Choroid plexus epithelial cell (primary cell): ENCODE measurements around the gene LITAF.

Source experiments
- DNase-seq: peaks from one replicate; pipeline ENCODE4 v3.0.0-alpha.2; 2010; ENCODE audit warnings: low read depth
- H3K4me3 ChIP-seq: 2 replicates; pipeline ENCODE4 v1.5.1; 2011; ENCODE audit warnings: low read depth, mild to moderate bottlenecking, control low read depth, low read length, moderate library complexity
- CTCF ChIP-seq: conservative IDR thresholded peaks from 2 replicates; pipeline ENCODE4 v1.5.1; 2011; ENCODE audit warnings: low read depth, mild to moderate bottlenecking, control low read depth, inconsistent platforms, low read length, moderate library complexity

The LITAF gene

GRCh38 chr16:11632455-11632939 is 45.8 kb upstream of the LITAF start:
- no peak for TF ChIP-seq CTCF
- peak; percentile 87 for DNase-seq
- H3K4me3 ChIP-seq, result no peak overlapping the region

GRCh38 chr16:11631214-11631613 is 44.5 kb upstream of the LITAF start:
- H3K4me3 ChIP-seq, result no peak overlapping the region
- TF ChIP-seq CTCF, result no peak
- DNase-seq, result no peak

GRCh38 chr16:11630768-11631056 is 44.0 kb upstream of the LITAF start:
- no peak for DNase-seq
- no peak for TF ChIP-seq CTCF
- H3K4me3 ChIP-seq, result no peak overlapping the region

- no peak overlapping the region for H3K4me3 ChIP-seq
- no peak for DNase-seq
- no peak for TF ChIP-seq CTCF
These were observed 43.5 kb upstream of the LITAF start for GRCh38 chr16:11630046-11630767.

- no peak for TF ChIP-seq CTCF
- H3K4me3 ChIP-seq, result no peak overlapping the region
- peak; percentile 96 for DNase-seq
These were observed 42.6 kb upstream of the LITAF start for GRCh38 chr16:11629071-11630030.

GRCh38 chr16:11627822-11628457 is 41.2 kb upstream of the LITAF start:
- H3K4me3 ChIP-seq, result no peak overlapping the region
- no peak for TF ChIP-seq CTCF
- DNase-seq, result peak; percentile 45
